ENCODE measurements around the gene TMEM269.
A peak's percentile ranks its signal among the peaks of the same experiment; 100 is the strongest.

The TMEM269 gene

GRCh38 chr1:42784946-42785693, at the start of gene TMEM269:
Gene TMEM269 (plus strand): TSS chr1:42784991. CDS start chr1:42789894, 4,903 bp downstream.
- no peak for DNase-seq (ENCODE audit: low spot score)

GRCh38 chr1:42735056-42735455, 49.7 kb upstream of the TMEM269 start:
- no peak for DNase-seq (ENCODE audit: low spot score)

- no peak for DNase-seq (ENCODE audit: low spot score)
These were observed 49.2 kb upstream of the TMEM269 start for GRCh38 chr1:42735477-42736105.

GRCh38 chr1:42736152-42736551, 48.6 kb upstream of the TMEM269 start:
- peak; percentile 9 for DNase-seq (ENCODE audit: low spot score)

- DNase-seq (ENCODE audit: low spot score): no peak
These were observed 48.1 kb upstream of the TMEM269 start for GRCh38 chr1:42736571-42737200.

GRCh38 chr1:42737257-42737656, 47.5 kb upstream of the TMEM269 start:
- DNase-seq (ENCODE audit: low spot score): no peak

- DNase-seq (ENCODE audit: low spot score): no peak
These were observed 46.7 kb upstream of the TMEM269 start for GRCh38 chr1:42737986-42738677.

- no peak for DNase-seq (ENCODE audit: low spot score)
These were observed 46.0 kb upstream of the TMEM269 start for GRCh38 chr1:42738678-42739226.

- no peak for DNase-seq (ENCODE audit: low spot score)
These were observed 44.8 kb upstream of the TMEM269 start, which contains the start of gene CLDN19 for GRCh38 chr1:42739753-42740700. Gene CLDN19 (minus strand): TSS chr1:42740236. CDS start chr1:42740063, 173 bp downstream.

- no peak for DNase-seq (ENCODE audit: low spot score)
These were observed 43.8 kb upstream of the TMEM269 start for GRCh38 chr1:42740851-42741580.

GRCh38 chr1:42741706-42742105, 43.1 kb upstream of the TMEM269 start:
- no peak for DNase-seq (ENCODE audit: low spot score)

GRCh38 chr1:42742141-42742540, 42.6 kb upstream of the TMEM269 start:
- no peak for DNase-seq (ENCODE audit: low spot score)

- DNase-seq (ENCODE audit: low spot score): no peak
These were observed 42.0 kb upstream of the TMEM269 start for GRCh38 chr1:42742617-42743316.

GRCh38 chr1:42743317-42744147, 41.3 kb upstream of the TMEM269 start:
- DNase-seq (ENCODE audit: low spot score): no peak

GRCh38 chr1:42744148-42744413, 40.7 kb upstream of the TMEM269 start:
- no peak for DNase-seq (ENCODE audit: low spot score)

- DNase-seq (ENCODE audit: low spot score): no peak
These were observed 38.9 kb upstream of the TMEM269 start for GRCh38 chr1:42745851-42746250.

- no peak for DNase-seq (ENCODE audit: low spot score)
These were observed 38.2 kb upstream of the TMEM269 start for GRCh38 chr1:42746436-42747105.

- no peak for DNase-seq (ENCODE audit: low spot score)
These were observed 37.7 kb upstream of the TMEM269 start for GRCh38 chr1:42747125-42747524.
